ENCODE data around the gene EPB41.
"Not testable (repeated sequence)": the region's sequence is repeated elsewhere in the genome, so short reads cannot be mapped to it uniquely, and the experiment has no call there.

Gene EPB41

GRCh38 chr1:28954126-28954726 is 39.9 kb downstream of the EPB41 start:
- no peak overlapping the region for H3K9ac ChIP-seq (ENCODE audit: low read length)
- no peaks in the 10 kb centered on the region for H3K9me3 ChIP-seq (ENCODE audit: insufficient read depth, low read length)
- no peak overlapping the region for H3K27ac ChIP-seq (ENCODE audit: low read length)
- no peak overlapping the region for H3K4me3 ChIP-seq (ENCODE audit: low read length)
- peaks cover 4% of the 10 kb centered on the region for H4K20me1 ChIP-seq (ENCODE audit: insufficient read depth, low read length)
- H3K27me3 ChIP-seq (ENCODE audit: low read depth, low read length): no peaks in the 10 kb centered on the region
- no peak overlapping the region for H2AFZ ChIP-seq (ENCODE audit: low read depth, low read length)
- no peaks in the 10 kb centered on the region for H3K36me3 ChIP-seq (replicated peaks; ENCODE audit: low read depth, low read length)
- H3K4me2 ChIP-seq (ENCODE audit: low read length): no peak overlapping the region
- H3K79me2 ChIP-seq (ENCODE audit: low read length): no peaks in the 10 kb centered on the region; the same call in 1 of the 2 replicates
- no peak for TF ChIP-seq CTCF (IDR thresholded peaks at IDR 0.05; ENCODE audit: low read depth, low read length)
- TF ChIP-seq EZH2phosphoT487 (IDR thresholded peaks at IDR 0.05; ENCODE audit: low read depth): no peak
- no peaks in the 10 kb centered on the region for H3K4me1 ChIP-seq (ENCODE audit: low read length)

DNA sequence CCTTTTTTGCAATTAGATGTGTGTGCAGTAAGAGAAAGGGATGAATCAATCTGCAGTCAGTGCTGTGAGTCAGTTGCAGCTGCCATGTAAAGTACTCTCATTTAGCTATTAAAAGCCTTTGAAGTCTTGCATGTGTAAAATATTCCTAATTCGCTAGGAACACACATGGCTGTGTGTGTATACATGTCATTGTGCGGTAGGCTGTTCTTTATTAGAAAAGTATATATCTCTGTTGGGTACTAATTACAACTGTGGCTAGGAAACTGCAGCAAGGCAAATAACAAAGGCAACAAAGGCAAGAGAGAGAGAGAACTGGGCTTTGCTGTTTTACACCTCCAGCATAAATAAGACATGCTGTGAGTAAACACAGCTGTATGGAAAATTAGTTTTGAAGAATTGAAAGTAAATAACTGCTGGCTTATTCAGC is 41.7 kb downstream of the EPB41 start:
- no peak overlapping the region for H3K4me2 ChIP-seq (ENCODE audit: low read length)

GRCh38 chr1:28962114-28962831 is 47.9 kb downstream of the EPB41 start:
- Histone ChIP-seq H3K4me3 (ENCODE audit: low read length) (peak overlapping the region; percentile 37), H4K20me1 (ENCODE audit: insufficient read depth, low read length) (peaks cover 26% of the 10 kb centered on the region), H3K4me1 (ENCODE audit: low read length) (peaks cover 25% of the 10 kb centered on the region), H3K4me2 (ENCODE audit: low read length) (peak overlapping the region; percentile 70), H3K79me2 (ENCODE audit: low read length) (peaks cover 11% of the 10 kb centered on the region; the same call in 1 of the 2 replicates)
- H3K9ac ChIP-seq (ENCODE audit: low read length); H3K9me3 ChIP-seq (ENCODE audit: insufficient read depth, low read length); H3K27ac ChIP-seq (ENCODE audit: low read length); H3K27me3 ChIP-seq (ENCODE audit: low read depth, low read length); H2AFZ ChIP-seq (ENCODE audit: low read depth, low read length); H3K36me3 ChIP-seq (replicated peaks; ENCODE audit: low read depth, low read length): not testable (repeated sequence)
- 0 out of 2 replicates have a peak, but pooled peaks have one; percentile 50 for TF ChIP-seq EZH2phosphoT487 (IDR thresholded peaks at IDR 0.05; ENCODE audit: low read depth)

More for the DNA sequence above, 41.7 kb downstream of the EPB41 start:
- no peaks in the 10 kb centered on the region for H3K36me3 ChIP-seq (replicated peaks; ENCODE audit: low read depth, low read length)
- H3K4me1 ChIP-seq (ENCODE audit: low read length): peaks cover under 1% of the 10 kb centered on the region; the same call in 1 of the 2 replicates
- no peak overlapping the region for H3K9ac ChIP-seq (ENCODE audit: low read length)
- H3K27me3 ChIP-seq (ENCODE audit: low read depth, low read length): no peaks in the 10 kb centered on the region
- no peaks in the 10 kb centered on the region for H3K9me3 ChIP-seq (ENCODE audit: insufficient read depth, low read length)
- H2AFZ ChIP-seq (ENCODE audit: low read depth, low read length): no peak overlapping the region
- no peak overlapping the region for H3K27ac ChIP-seq (ENCODE audit: low read length)
- peaks cover 6% of the 10 kb centered on the region for H4K20me1 ChIP-seq (ENCODE audit: insufficient read depth, low read length)
- no peak overlapping the region for H3K4me3 ChIP-seq (ENCODE audit: low read length)
- no peak for TF ChIP-seq EZH2phosphoT487 (IDR thresholded peaks at IDR 0.05; ENCODE audit: low read depth)
- TF ChIP-seq CTCF (IDR thresholded peaks at IDR 0.05; ENCODE audit: low read depth, low read length): no peak
- H3K79me2 ChIP-seq (ENCODE audit: low read length): no peaks in the 10 kb centered on the region

DNA sequence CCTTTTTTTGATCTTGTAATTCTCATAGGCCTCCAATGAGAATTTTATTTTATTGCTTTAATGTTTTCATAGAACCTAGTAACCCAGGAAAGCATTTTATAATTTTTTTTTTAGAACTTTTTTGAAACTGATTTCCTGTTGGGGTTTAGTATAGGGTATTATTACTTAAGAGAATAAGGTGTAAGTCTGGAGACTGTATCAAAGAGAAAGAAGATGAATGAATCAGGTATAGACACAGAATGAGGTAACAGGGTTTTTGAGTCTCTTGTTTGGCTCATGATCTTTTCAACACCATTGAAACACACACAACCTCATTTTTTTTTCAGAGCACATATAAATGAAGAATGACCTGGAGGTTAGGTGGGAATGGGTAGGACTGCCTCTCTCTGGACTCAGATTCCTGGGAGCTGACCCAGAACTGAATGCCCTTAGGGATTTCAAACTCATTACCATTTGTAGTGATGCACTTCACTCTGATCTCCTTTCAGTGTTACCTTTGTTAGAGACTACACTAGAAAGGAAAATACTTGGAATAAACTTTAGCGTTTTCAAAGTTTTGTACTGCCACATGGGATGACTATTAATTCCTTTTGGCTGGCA is 51.0 kb downstream of the EPB41 start:
- Histone ChIP-seq H3K9ac (ENCODE audit: low read length) (no peak overlapping the region), H4K20me1 (ENCODE audit: insufficient read depth, low read length) (peaks cover 26% of the 10 kb centered on the region), H3K9me3 (ENCODE audit: insufficient read depth, low read length) (no peaks in the 10 kb centered on the region), H3K4me1 (ENCODE audit: low read length) (peaks cover 25% of the 10 kb centered on the region), H3K36me3 (replicated peaks; ENCODE audit: low read depth, low read length) (no peaks in the 10 kb centered on the region), H2AFZ (ENCODE audit: low read depth, low read length) (no peak overlapping the region), H3K27me3 (ENCODE audit: low read depth, low read length) (no peaks in the 10 kb centered on the region), H3K4me2 (ENCODE audit: low read length) (no peak overlapping the region), H3K4me3 (ENCODE audit: low read length) (no peak overlapping the region), H3K27ac (ENCODE audit: low read length) (no peak overlapping the region), H3K79me2 (ENCODE audit: low read length) (peaks cover 11% of the 10 kb centered on the region; the same call in 1 of the 2 replicates)
- TF ChIP-seq EZH2phosphoT487 (IDR thresholded peaks at IDR 0.05; ENCODE audit: low read depth) (no peak), CTCF (IDR thresholded peaks at IDR 0.05; ENCODE audit: low read depth, low read length) (no peak)
